ENCODE measurements around the gene RNF113B. TPM values are rescaled to one million over a fixed set of nuclear protein-coding genes. Genes with fewer than 3 reads are reported as not detected.

Gene RNF113B
- total RNA-seq, 1 donor from 2014 or later: not detected

GRCh38 chr13:98206946-98207345 lies 29.9 kb upstream of the RNF113B start:
- no peak for DNase-seq (ENCODE audit: low spot score in 2 of 2)
- no peak for FAIRE-seq

GRCh38 chr13:98204546-98204945 lies 27.5 kb upstream of the RNF113B start:
- DNase-seq (ENCODE audit: low spot score in 2 of 2) (no peak), FAIRE-seq (no peak)

GRCh38 chr13:98203646-98204326 lies 26.7 kb upstream of the RNF113B start:
- DNase-seq (ENCODE audit: low spot score in 2 of 2) (no peak), FAIRE-seq (no peak)

DNA sequence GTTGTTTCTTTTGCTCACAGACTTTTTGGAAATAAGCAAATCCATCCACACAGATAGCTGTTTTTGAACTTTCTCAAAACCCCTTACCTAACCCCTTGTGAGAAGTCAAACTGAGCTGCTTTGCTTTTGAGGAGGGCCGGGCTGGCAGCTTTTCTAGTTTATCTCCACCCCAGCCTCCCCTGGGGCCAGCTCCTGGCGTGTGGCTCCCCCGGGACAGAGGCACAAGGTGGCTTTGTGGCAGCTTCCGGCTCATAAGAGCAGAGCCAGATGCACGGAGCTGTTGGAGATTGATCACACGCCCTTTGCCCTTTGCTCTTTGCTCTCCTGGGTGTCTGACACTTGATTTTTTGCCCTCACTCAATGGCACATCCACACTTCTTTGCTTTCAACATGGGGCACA lies 24.9 kb upstream of the RNF113B start:
- FAIRE-seq: no peak

GRCh38 chr13:98201189-98201588 lies 24.1 kb upstream of the RNF113B start:
- DNase-seq (ENCODE audit: low spot score in 2 of 2) (no peak), FAIRE-seq (no peak)

More for the DNA sequence above, 24.9 kb upstream of the RNF113B start:
- DNase-seq (ENCODE audit: low spot score in 2 of 2): no peak

DNA sequence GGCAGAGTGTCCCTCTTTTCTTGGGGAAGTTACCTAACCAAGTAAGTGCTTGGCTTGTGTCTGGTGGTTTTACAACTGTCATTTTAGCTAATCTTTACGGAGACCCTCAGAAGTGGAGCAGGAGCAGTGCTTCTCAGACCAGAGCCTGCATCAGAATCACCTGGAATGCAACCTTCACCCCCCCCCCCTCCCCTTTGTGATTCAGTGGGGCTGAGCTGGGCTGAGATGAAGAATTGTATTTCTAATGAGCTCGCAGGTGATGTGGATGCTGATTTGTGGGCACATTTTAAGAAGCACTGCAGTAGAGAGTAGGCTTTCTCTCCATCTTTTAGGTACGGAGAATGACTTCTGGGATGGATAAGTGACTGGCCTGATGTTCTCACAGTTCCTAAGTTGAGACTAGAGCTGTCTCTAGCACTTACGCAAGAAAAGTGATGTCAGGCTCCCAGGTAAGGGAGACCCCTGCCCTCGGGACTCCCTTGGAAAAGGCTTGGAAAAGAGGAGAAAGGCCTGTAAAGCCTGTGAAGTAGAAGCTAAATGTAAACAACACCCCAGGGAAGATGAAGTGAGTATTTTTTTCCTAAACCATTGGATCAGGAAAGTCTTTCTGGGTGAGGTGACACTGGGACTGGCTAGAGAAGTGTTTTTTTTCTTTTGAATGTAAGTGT lies 23.3 kb upstream of the RNF113B start:
- FAIRE-seq (no peak), DNase-seq (ENCODE audit: low spot score in 2 of 2) (no peak)

DNA sequence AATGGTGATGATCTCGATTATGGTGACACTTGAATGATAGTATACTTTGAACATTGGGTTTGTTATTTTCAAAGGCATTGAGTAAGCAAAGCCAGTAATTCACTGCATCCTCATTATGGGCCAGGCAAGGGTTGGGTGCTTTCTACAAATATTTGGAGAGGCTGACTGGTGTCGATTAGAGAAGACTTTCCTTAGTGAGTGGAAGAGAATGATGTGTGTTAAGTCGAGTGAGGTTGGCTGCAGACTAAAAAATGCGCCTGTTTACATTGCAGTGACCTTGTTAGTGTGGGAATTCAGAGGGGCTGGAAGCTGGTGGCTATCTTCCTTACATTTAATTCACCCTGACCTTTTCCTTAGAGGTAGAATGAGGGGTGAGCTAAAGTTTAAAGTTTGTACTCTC lies 22.4 kb upstream of the RNF113B start:
- no peak for DNase-seq (ENCODE audit: low spot score in 2 of 2)
- FAIRE-seq: no peak

- DNase-seq (ENCODE audit: low spot score in 2 of 2): no peak
- FAIRE-seq: no peak
These were observed 21.6 kb upstream of the RNF113B start for GRCh38 chr13:98198683-98199082.

DNA sequence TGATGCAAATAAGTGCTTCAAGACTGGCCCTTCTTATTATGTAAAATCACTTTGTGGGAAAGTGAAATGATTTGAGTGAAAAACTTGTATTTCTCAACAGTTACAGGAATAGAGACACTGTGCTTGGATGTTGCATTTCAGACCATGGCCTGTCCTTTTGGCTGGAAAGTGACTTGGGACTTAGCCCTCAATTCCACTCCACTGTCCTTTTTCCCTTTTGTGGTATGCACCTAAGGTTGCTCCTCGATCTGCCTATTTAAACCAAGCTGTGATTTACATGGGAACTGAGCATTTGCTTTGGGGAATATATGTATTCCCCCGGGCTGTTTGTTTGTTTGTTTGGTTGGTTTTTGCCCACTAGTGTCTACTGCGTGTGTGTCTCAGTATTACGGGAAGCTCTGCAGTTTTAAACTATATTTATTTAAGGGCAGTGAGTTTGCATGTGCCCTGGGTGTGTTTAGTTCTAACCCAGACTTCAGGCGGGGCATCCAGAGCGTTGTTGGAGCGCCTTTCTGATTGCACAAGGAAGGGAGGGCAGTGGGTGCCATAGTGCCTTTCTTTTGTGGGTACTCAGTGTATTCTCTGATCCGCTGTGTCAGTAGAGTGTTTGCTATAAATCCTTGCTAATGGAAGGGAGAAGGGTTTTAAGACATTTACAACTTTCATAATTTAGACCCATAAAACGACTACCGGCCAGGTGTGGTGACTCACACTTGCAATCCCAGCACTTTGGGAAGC lies 18.2 kb upstream of the RNF113B start:
- no peak for DNase-seq (ENCODE audit: low spot score in 2 of 2)
- no peak for FAIRE-seq

GRCh38 chr13:98192008-98192407 lies 14.9 kb upstream of the RNF113B start:
- FAIRE-seq (no peak), DNase-seq (ENCODE audit: low spot score in 2 of 2) (no peak)

DNA sequence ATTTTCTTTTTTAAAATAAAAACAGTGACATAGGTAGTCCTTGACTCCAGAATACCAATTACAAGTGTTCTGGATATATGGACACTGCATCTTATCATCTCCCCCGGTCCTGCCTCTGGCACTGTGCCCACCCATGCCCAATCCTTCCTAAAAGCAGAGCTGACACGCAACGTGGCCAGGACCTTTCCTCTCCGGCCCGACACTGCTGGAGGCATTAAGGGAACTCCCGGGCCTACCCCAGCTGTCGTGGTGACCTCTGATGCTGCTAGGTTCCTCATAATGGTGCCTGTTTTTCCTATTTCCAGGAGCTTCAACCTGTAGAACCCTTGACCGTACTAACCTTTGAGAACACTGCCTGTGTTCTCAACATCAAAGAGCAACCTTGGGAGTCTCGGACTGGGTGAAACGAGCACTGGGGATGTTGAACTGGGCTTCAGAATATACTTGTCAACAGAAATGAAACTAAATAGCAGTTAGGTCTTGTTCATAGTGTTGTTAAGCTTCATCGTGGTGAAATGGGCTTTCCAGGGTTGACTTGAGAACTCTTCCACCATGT lies 13.9 kb upstream of the RNF113B start:
- DNase-seq (ENCODE audit: low spot score in 2 of 2) (no peak), FAIRE-seq (no peak)

DNA sequence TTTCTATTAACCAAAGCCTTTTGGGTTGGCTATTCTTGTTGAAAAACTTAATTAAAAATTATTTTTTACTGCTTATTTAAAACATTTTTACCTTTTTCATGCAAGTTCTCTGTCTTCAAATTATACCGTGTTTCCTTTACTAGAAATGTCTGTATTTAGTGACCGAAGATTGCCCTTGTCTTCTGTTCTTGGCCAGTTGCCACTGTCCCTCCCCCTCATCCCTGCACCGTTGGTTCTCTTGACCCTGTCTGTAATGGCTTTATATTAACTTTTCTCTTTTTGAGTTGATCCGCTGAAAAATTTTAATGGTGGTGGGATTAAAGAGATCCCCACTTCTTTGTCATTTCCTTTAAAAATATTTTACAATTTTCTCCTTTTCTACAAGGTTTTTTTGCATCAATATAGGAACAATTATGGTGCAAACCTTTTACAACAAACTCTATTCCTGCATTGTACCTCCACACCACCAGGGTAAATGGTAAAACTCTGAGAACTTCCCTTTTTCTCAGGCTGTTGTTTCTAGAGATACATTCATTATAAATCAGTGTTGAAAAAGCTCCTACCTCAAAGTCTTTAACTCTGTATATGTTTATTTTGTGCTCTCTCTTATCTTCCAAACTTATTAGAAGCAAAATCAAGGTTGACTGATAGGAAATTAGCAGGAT lies 12.9 kb upstream of the RNF113B start:
- DNase-seq (ENCODE audit: low spot score in 2 of 2) (no peak), FAIRE-seq (no peak)

DNA sequence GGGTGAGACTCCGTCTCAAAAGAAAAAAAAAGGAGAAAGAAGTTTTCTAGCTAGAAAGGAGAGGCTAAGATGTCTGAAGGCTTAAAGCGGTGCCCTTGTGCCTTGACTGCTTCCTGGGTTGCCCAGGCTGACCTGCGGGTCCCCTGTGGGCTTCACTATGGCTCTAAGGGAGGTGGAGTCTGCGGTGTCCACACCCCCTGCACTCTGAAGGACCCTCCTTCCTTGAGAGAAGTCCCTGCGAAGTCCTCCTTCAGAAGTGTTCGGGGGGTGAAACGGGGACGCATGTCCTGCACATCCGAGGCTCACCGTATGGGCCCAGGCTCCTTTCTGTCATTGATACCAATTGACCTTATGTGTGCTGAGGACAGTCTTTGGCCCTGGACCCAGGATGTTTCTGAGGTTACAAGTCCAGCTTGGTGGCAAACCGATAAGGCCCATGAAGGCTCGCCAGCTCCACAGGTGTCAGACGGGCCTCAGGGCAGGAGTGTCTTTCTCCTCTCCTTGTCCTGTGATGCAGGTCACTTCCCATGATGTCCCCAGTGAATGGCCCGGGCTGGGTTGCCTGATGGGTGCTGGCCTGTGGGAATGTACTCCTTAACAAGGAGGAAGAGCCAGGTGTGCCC lies 11.6 kb upstream of the RNF113B start:
- DNase-seq (ENCODE audit: low spot score in 2 of 2) (no peak), FAIRE-seq (no peak)

- no peak for DNase-seq (ENCODE audit: low spot score in 2 of 2)
- no peak for FAIRE-seq
These were observed 10.8 kb upstream of the RNF113B start for GRCh38 chr13:98187965-98188261.

DNA sequence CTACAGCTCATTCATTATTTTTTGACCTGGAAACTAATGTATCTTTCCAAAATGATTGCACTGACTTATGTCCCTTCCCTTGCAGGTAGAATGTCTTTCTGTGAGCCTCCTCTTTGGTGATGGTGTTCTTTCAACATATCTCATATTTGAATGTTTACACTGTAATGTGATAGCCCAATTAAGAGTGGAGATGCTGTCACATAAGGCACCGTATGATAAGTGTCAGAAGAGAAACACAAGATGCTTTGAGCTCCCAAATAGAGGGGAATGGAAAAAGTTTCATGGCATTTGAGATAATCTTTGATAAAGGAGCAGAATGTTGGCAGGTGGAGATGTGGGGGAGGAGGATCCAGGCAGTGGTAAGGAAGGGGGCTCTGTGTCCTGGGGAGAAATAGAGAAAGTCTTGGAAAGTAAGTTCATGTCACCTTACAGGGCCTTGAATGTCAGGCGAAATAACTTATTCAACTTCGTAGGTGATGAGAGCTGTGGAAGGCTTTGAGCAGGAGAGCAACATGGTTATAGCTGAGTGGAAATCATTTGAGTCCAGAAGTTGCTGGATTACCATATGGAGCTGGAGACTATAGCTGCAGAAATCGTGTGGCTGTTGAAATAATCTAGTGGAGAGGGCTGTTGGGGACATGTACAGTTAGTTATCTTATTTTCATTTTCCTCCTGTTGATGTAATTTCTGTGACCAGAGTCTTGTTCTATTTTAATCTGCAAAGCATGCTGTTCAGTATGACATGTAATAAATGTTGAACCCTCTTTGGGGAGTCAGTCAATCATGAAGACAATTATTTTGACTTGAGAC lies 10.3 kb upstream of the RNF113B start:
- DNase-seq (ENCODE audit: low spot score in 2 of 2): no peak
- FAIRE-seq: no peak

DNA sequence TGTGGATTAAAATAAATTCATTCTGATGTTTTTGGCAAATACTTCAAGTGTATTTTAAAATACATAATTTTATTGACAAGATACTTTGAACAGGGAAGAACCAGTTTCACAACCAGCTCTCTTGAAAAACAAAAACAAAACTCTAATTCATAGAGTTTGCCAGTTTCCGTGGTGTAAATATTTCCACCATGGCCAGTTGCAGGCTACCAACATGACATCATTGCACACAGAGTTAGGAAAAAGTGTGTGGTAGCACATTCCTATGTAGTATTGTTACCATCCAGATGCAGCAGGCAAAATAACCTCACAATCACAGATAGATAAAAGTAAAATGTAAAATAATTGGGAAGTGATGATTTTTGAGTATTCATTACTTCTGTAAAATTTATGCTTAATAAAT lies 7.7 kb upstream of the RNF113B start:
- FAIRE-seq: no peak
- DNase-seq (ENCODE audit: low spot score in 2 of 2): no peak

GRCh38 chr13:98182589-98182988 lies 5.5 kb upstream of the RNF113B start:
- DNase-seq (ENCODE audit: low spot score in 2 of 2) (no peak), FAIRE-seq (no peak)

GRCh38 chr13:98182153-98182552 lies 5.1 kb upstream of the RNF113B start:
- no peak for FAIRE-seq
- DNase-seq (ENCODE audit: low spot score in 2 of 2): no peak

DNA sequence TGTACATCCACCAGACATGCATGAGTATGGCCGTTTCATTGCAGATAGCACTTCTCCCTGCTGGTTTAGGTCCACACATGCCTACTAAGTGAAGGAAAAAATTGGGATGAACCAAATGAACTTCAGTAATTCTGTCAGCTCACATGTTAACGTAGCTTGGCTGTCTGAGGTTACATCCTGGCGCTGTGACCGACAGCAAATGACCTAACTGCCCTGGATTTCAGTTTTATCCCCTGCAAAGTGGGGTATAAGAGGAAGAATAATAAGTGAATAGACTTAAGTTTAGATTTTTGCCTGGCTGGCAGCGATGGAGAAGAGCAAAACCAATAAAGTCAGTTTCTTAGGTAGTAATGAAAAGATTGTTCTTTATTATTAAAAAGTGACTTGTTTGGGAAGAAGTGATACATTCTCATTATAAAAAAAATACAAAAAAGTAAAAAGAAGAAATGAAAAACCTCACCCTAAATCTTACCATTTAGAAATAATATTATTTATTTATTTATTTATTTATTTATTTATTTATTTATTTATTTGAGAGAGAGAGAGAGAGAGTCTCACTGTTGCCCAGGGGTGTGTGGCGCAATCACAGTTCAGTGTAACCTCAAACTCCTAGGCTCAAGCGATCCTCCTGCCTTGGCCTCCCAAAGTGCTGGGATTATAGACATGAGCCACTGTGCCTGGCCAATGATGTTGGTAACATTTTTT lies 4.2 kb upstream of the RNF113B start:
- DNase-seq (ENCODE audit: low spot score in 2 of 2) (no peak), FAIRE-seq (peak; percentile 17)

All from frontal cortex (tissue), 4 donors.